DMS114 treated with DMSO at 0.1 percent for 48 hours (cell line): ENCODE results near the gene C1QTNF1.

Experiments used
- DNase-seq: peaks from one replicate; lab custom pipeline; 2025; ENCODE audit not compliant: unreplicated experiment; lab: John Stamatoyannopoulos, UW

C1QTNF1 gene

GRCh38 chr17:79023886-79024771, at the start of gene C1QTNF1:
Gene C1QTNF1, plus strand, starts transcription at chr17:79024169. Its CDS starts 19,800 bp downstream, at chr17:79043969.
- no peak for DNase-seq

DNA sequence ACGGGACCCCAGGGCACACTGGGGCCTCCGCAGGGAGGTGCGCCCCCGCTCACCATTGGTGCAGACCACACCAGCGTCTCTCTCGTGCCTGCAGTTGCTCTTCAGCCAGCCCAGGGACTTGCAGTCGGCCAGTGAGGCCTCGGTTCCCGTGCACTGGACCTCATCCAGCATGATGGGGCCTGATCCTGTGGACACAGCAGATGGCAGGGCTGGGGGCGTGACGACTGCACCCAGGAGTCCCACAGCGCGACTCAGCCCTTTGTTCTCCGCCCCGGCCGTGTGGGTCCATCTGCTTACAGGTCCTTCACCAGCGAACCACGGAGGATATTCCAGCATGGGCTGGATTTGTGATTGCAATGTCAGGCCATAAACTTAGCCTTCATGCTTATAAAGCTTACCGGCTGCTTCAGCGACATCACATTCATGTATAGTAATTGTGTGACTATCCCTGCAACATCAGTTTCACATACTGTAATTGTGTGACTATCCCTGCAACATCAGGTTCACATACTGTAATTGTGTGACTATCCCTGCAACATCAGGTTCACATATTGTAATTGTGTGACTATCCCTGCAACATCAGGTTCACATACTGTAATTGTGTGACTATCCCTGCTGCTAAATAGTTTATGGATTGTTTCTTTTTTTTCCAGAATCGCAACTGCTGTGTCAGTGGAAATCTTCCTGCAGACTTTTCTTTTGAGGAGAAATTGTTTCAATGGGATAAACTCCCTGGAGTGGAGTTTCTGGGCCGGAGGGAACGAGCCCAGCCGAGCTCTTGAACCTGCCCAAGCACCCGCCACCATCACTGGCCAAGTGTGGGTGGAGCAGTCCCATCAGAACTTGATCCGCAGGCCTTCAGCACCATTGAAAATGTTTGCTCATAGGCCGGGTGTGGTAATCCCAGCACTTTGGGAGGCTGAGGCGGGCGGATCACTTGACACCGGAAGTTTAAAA, 49.1 kb upstream of the C1QTNF1 start:
- peak; percentile 23 for DNase-seq

DNA sequence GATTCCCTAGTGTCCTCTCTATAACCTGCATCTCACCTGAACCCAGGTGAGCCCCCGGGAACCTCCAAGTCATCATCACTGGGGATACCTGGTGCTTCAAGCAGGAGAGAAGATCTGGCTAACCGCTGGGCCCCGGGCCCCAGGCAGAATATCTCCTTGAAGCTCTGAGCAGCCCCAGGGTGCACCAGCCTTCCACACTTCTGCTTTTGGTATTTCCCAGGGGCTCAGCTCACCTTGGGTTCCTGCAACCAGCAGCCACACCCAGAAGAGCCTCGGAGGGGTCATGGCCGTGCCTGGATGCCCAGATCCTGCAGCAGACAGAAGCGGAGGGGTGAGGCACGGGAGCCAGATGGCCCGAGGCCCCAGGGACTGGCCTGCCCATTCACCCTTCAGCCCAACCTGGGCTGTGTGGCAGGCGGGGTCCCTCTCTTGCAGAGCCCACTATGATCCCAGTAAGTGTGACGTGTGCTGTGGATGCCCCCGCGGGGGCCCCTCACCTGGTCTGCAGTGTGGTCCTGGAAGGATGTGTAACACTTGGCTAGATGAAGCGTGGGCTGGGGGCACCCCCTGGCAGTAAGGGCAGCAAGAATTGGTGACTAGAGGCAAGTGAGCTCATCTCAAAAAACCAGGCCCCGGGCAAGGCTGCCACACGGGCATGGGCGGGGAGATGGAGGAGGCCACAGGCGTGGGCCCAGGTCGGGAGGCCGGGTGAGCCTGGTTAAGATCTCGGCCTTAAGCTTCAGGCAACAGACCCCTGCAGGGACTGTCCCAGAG, 46.9 kb upstream of the C1QTNF1 start:
- no peak for DNase-seq

GRCh38 chr17:78977681-78977943, 46.4 kb upstream of the C1QTNF1 start:
- DNase-seq = no peak

DNA sequence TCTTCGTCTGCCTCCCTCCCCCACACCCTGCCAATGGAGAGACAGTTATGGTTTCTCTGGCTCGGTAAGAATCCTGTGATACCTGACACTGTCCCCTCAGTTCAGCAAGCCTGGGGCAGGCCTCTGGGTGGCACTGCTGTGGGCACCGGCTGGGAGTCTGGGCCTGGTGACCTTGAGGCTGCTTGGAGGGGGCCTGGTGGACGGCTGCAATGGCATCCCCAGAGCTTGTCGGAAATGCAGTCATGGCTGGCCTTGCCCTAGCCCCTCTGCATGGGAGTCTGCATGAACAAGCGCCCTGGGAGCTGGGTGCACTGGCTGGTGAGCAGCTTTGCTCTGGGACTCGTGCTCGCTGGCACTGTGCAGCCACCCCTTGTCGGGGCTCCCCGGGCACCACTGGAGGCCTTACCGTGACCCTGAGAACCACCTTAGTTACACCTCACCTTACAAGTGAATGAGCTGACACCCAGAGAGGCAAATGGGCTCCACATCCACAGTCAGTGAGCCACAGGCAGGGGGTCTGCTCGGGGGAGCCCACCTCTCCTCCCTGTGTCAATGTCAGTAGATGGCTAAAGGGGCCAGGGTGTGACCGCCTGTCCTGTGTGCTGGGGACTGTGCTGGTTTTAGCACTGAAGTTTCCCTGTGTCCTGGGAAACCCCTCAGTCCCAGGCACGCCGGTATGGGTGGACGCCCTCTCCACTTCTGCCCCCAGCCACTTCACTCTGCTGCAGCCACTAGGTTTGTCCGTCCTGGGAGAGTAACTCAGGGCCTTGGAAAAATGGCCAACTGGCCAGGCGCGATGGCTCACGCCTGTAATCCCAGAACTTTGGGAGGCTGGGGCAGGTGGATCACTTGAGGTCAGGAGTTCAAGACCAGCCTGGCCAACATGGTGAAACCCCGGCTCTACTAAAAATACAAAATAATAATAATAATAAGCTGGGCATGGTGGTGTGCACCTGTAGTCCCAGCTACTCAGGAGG, 45.7 kb upstream of the C1QTNF1 start:
- DNase-seq = no peak

GRCh38 chr17:78979780-78980623, 44.0 kb upstream of the C1QTNF1 start, which contains the start of gene LGALS3BP:
Gene LGALS3BP, minus strand, starts transcription at chr17:78979923. Its CDS starts 2,732 bp downstream, at chr17:78977191.
- no peak for DNase-seq

GRCh38 chr17:78980624-78980972, 43.4 kb upstream of the C1QTNF1 start:
- DNase-seq = no peak

DNA sequence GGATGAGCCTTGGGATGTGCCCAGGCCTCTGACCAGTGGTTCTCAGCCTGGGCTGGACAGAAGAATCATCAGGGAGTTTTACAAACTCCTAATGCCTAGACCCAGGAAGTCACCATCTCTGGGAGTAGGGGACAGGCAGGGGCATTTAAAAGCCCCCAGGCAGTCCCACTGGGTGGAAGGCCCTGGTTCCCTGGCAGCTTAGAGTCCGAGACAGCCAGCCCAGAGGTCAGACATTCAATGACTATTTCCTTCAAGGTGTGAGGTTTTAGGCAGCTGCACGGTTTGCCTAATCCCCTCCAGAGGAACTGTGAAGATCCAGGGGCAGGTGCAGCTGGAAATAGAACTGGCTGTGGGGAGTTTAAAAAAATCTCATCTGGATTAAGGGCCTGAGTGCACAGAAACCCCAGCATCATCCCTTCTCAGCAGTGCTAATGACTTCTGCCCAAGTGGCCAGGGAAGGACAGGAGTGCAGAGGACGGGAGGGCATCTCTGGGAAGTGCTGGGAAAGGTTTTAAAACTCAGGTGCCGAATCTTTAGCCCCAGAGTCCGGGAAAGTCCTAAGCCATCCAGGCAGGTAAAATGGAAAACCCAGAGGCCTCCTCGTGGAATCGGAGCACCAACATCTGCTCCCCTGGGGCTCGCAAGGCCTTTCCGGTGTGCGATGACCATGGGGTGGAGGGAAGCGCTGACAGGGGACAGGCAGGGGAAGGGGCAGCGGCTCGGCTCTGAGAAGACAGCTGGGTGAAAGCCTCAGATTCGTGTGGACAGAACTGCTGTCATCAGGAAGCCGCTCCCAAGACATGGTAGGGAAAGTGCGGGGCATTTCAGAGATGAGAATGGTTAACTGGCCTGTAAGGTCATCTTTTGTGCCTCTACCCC, 42.7 kb upstream of the C1QTNF1 start:
- DNase-seq = no peak

DNA sequence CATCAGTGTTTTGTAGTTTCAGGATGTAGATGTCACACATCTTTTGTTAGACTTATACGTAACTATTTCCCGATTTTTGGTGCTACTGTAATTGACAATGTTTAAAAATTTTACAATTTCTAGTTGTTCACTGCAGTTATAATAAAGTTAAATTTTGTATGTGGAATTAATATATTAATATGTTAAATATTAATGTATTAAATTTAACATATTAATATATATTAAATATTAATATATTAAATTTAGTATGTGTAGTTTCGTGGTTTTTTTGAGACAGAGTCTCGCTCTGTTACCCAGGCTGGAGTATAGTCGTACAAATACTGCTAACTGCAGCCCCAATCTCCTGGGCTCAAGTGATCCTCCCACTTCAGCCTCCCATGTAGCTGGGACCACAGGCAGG, 38.6 kb upstream of the C1QTNF1 start:
- DNase-seq = no peak

DNA sequence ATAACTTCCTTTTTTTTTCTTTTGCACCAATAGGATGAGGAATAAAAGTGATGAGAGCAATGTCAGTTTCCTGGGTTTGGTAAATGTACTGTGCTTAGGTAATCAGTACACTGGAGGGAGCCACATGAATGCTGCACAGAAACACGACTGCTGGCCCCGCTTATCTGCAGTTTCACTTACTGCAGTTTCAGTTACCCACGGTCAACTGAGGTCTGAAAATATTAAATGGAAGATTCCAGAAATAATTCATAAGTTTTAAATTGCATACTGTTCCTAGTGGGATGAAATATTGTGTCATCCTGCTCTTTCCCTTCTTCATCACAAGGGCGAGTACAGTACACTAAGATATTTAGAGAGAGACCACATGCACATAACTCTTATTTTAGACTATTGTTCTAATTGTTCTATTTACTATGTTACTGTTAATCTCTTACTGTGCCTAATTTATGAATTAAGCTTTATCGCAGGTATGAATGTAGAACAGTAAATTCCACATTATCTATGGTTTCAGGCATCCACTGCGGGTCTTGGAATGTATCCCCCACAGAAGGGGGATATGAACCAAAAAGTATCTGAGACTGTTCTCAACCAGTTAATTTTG, 37.8 kb upstream of the C1QTNF1 start:
- peak; percentile 28 for DNase-seq

DNA sequence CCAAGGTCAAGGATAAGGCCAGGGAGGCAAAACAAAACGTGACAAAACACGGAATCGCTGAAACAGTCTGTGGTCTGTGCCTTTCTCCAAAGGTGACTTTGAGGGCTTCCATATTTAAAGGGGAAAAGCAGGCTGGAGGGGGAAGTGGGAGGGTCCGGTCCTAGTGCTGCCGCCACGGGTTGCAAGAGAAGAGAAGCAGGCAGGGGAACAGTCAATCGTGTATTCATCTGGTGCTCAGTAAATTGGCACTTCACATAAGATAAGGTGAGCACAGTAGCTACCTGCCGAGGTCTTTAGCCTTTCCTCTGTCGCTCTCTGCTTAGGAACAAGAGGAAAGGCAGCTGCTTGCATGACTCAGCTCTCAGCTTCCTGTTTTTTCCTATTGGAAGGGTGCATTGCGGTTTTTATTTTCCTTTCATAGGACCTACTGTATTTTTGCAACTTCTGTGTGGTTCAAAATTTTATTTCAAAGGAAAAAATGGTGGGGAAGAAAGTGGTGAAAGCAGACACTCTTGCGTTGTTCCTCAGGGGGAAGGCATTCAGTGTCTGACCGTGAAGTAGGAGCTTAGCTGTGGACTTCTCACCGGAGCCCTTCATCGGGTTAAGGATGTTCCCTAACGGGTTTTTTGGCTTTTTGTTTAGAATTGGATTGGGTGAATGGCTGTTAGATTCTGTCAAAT, 37.2 kb upstream of the C1QTNF1 start:
- DNase-seq = peak; percentile 28

GRCh38 chr17:78988152-78988551, 35.8 kb upstream of the C1QTNF1 start:
- no peak for DNase-seq

- DNase-seq = no peak
These were observed 33.5 kb upstream of the C1QTNF1 start for GRCh38 chr17:78990349-78991016.

DNA sequence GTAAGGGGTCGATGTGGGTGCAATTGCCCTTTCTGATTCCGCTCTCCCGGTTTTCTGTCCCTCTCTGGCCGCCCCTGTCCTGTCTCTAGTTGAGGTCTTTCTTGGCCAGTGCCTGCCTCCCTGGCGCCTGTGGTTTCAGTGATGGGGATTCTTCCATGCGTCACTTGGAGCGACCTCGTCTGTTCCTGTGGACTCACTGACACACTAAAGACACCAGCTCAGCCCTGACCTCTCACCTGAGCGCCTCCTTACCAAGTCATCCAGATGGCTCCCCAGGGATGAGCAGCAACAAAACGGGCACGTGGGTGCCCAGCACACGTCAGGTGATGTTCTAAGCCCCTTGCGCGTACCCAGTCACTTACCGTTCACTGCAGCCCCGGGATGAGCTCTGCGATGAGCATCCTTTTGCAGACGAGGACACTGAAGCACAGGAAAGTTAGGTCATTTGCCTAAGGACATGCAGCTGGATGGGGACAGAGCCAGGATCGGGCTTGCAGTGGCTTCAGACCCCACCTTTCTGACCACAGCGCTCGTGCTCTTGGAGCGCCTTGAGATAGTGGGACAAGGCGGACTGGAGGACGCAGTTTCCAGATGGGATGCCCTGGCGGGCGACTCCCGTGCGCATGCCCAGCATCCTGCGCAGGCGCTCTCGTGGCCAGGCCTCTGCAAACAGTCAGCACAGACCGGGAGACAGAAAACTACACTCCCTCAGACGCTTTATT, 32.8 kb upstream of the C1QTNF1 start:
- DNase-seq = no peak

DNA sequence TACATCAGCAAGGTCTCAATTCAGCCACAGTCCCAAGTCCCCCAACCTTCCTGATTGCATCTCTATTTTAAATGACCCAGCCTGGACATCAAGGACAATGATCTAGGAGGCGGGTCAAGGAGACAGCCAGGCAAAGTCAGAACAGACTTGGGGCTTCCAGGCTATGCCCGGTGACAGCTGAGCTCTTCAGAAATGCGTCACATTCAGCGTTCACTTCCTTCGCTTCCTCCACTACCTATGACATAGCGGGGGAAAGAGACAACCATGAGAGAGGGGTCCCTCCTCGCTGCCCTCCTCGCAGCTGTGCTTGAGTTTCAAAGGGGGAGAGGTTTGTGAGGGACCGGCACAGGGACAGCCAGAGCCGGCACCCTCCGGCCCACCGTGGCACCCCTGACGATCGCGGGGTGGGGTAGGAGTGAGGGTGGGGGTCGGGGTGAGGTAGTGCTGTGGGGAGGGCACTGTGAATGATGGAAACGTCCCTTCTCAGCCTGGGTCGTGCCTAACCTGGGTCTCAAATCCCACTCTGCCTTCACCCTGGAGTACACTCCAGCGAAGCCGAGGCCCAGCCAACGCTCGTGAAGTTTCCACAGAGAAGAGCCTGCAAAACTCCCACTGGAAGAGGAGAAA, 31.9 kb upstream of the C1QTNF1 start:
- no peak for DNase-seq
